Endometrium (tissue), 2 donors: Measurements from ENCODE around the gene ASGR1.
"Not testable (repeated sequence)": the region's sequence is repeated elsewhere in the genome, so short reads cannot be mapped to it uniquely, and the experiment has no call there.

Experiments
- FAIRE-seq: peaks from 2 replicates; lab custom pipeline; 2012; peaks lifted over from hg19 to GRCh38; lab: Jason Lieb, UNC
- donor health status: control.
- donor health status: control.

ASGR1 gene

GRCh38 chr17:7190276-7190917, 11.2 kb upstream of the ASGR1 start:
- FAIRE-seq = no peak

GRCh38 chr17:7186241-7186640, 7.1 kb upstream of the ASGR1 start:
- no peak for FAIRE-seq

- FAIRE-seq = no peak
Measured at GRCh38 chr17:7184647-7185046, 5.5 kb upstream of the ASGR1 start.

- FAIRE-seq = no peak
Measured at GRCh38 chr17:7184091-7184488, 4.9 kb upstream of the ASGR1 start.

- FAIRE-seq = no peak
Measured at GRCh38 chr17:7183433-7184090, 4.4 kb upstream of the ASGR1 start.

GRCh38 chr17:7182101-7182500, 2.9 kb upstream of the ASGR1 start:
- not testable (repeated sequence) for FAIRE-seq

GRCh38 chr17:7178973-7179316, 225 bp downstream of the ASGR1 start:
- FAIRE-seq = no peak

GRCh38 chr17:7177954-7178477, 1.2 kb downstream of the ASGR1 start:
- FAIRE-seq = no peak

- no peak for FAIRE-seq
Measured at GRCh38 chr17:7177191-7177953, 1.8 kb downstream of the ASGR1 start.

GRCh38 chr17:7176841-7177190, 2.4 kb downstream of the ASGR1 start:
- no peak for FAIRE-seq

- no peak for FAIRE-seq
Measured at GRCh38 chr17:7176107-7176840, 2.9 kb downstream of the ASGR1 start.

GRCh38 chr17:7175330-7175733, 3.8 kb downstream of the ASGR1 start:
- FAIRE-seq = no peak

GRCh38 chr17:7174603-7175326, 4.4 kb downstream of the ASGR1 start:
- FAIRE-seq = no peak

- no peak for FAIRE-seq
Measured at GRCh38 chr17:7173687-7174602, 5.2 kb downstream of the ASGR1 start.

GRCh38 chr17:7172522-7173191, 6.5 kb downstream of the ASGR1 start:
- not testable (repeated sequence) for FAIRE-seq

- FAIRE-seq = not testable (repeated sequence)
Measured at GRCh38 chr17:7169565-7169908, 9.6 kb downstream of the ASGR1 start.

GRCh38 chr17:7168841-7169564, 10.2 kb downstream of the ASGR1 start:
- FAIRE-seq = not testable (repeated sequence)

- no peak for FAIRE-seq
Measured at GRCh38 chr17:7167832-7168231, 11.3 kb downstream of the ASGR1 start.

GRCh38 chr17:7166873-7167272, 12.3 kb downstream of the ASGR1 start:
- no peak for FAIRE-seq

- FAIRE-seq = not testable (repeated sequence)
Measured at GRCh38 chr17:7159571-7159970, 19.6 kb downstream of the ASGR1 start.
